Measurements from ENCODE around the gene DNAJB11.

DNA sequence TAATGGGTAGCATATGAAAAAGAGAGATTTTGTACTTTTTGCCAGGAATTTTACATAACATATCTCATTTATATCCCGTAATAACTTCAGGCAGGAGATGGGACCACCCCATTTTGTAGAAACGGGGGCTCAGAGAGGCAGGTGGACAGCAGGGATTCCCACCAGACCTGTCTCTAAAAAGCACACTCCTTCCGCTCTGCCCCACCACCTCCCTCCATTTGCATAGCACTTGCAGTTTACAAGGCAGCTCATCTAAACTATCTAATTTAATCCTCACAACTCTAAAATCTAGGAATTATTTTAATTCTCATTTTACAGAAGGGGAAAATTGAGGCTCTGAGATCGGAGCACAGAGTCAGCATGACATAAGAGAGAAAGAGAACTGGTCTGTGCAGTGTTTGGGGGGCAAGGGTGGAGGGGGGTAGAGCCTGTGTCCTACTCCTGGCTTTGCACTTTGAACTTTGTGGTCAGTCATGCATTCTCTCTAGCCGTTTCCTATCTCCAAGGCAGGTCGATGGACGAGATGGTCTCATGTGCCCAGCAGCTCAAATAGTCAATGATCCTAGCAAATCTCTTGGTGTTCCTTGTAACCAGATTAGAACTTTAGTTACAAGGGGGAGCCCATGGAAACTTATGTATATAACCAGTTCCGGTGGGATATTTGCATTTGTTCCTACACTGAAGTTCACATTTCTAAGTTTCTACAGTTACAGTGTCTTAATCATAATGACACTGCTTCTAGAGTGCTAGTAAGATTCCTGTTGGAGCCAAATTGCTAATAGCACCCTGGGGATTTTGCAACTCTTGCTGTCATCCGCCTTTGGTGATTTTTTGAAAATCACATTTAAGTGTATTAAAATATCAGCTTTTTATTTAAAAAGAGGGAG, 44.9 kb upstream of the DNAJB11 start:
- TF ChIP-seq TAF1 (IDR thresholded peaks at IDR 0.05; ENCODE audit: low read depth, low read length) (no peak), POLR2A (IDR thresholded peaks at IDR 0.05; ENCODE audit: low read depth, low read length) (no peak), POLR2AphosphoS5 (IDR thresholded peaks at IDR 0.05; ENCODE audit: low read depth, low read length) (no peak), SPI1 (IDR thresholded peaks at IDR 0.05; ENCODE audit: low read depth, low read length) (no peak)
